Left lung (tissue), 10 donors: ENCODE data around the gene FAM89B. TPM values are rescaled to one million over a fixed set of nuclear protein-coding genes. Genes with fewer than 3 reads are reported as not detected.

Experiments used
- ATAC-seq: fragments of 200-7000 bp; cut with Tn5 transposase; one replicate; pipeline ENCODE4 v1.9.1; 2020; ENCODE audit warnings: moderate library complexity
- DNase-seq, 4 donors: peaks; one replicate each; pipeline ENCODE4 v3.0.0-alpha.2; 2013 to 2020
- H3K27ac ChIP-seq, 2 donors: fragments of 200-600 bp; sonication (generic) in 1 of 2; one replicate each; pipeline versions ENCODE4 v1.5.0 to v1.8.0; 2020 to 2021
- H3K27me3 ChIP-seq, 2 donors: fragments of 200-600 bp; sonication (generic) in 1 of 2; one replicate each; pipeline versions ENCODE4 v1.5.0 to v1.8.0; 2020 to 2021
- H3K36me3 ChIP-seq, 2 donors: fragments of 200-600 bp; sonication (generic) in 1 of 2; one replicate each; pipeline versions ENCODE4 v1.5.0 to v1.8.0; 2020 to 2021
- H3K4me1 ChIP-seq, 2 donors: fragments of 200-600 bp; one replicate each; pipeline ENCODE4 v1.8.0; 2021
- H3K4me3 ChIP-seq, 2 donors: fragments of 200-600 bp; sonication (generic) in 1 of 2; one replicate each; pipeline versions ENCODE4 v1.5.0 to v1.8.0; 2020 to 2021; ENCODE audit warnings: mild to moderate bottlenecking in 1 of 2
- H3K9me3 ChIP-seq, 2 donors: fragments of 200-600 bp; sonication (generic) in 1 of 2; one replicate each; pipeline versions ENCODE4 v1.5.0 to v1.8.0; 2020 to 2021
- intact Hi-C, 2 donors: fragments of 100-400 bp; cut with DNase I; formaldehyde crosslinking; loops; one replicate each; pipeline versions ENCODE4 v1.11.2 to v1.14.2; 2022
- polyA plus RNA-seq, 6 donors: library from polyadenylated mRNA; unstranded; fragments of 120-200 nt; gene quantifications; one replicate each; pipeline ENCODE4 v1.2.1, GENCODE V29; 2013; ENCODE audit not compliant: insufficient read length in 6 of 6
- total RNA-seq, 2 donors: library from RNA; stranded (reverse); fragmentation: NEBNext Ultra II Directional; extraction: Animal tissue kit (Norgen Biotek cat#: 25700); gene quantifications; one replicate each; pipeline ENCODE4 v1.2.1, GENCODE V29; 2021
- TF ChIP-seq, protein P1 (sequence below), 2 donors: fragments of 200-600 bp; sonication (generic) in 1 of 2; IDR thresholded peaks; one replicate each; pipeline versions ENCODE4 v1.5.0 to v1.8.0; 2021; ENCODE audit warnings: antibody characterized with exemption in 2 of 2
- donor health status: DM: no; HTN: yes; CAD: no.
- donor health status: DM: no; HTN: no; CAD: no.

The FAM89B gene
- total and polyA plus RNA-seq, 8 donors: 20.7 to 57.5 (median 34.9) TPM

GRCh38 chr11:65545853-65546216, 26.5 kb upstream of the FAM89B start:
- DNase-seq (no peak), ATAC-seq (no peak)
- Histone ChIP-seq H3K9me3 (no peaks in the 10 kb centered on the region), H3K4me1 (peaks cover 13 to 30% of the 10 kb centered on the region in 2 donors), H3K4me3 (peak overlapping the region in 1 of 2 donors; percentile 53), H3K27me3 (no peaks in the 10 kb centered on the region), H3K36me3 (no peaks in the 10 kb centered on the region), H3K27ac (peak overlapping the region; percentile 48 to 61)
- TF ChIP-seq, protein P1, sequence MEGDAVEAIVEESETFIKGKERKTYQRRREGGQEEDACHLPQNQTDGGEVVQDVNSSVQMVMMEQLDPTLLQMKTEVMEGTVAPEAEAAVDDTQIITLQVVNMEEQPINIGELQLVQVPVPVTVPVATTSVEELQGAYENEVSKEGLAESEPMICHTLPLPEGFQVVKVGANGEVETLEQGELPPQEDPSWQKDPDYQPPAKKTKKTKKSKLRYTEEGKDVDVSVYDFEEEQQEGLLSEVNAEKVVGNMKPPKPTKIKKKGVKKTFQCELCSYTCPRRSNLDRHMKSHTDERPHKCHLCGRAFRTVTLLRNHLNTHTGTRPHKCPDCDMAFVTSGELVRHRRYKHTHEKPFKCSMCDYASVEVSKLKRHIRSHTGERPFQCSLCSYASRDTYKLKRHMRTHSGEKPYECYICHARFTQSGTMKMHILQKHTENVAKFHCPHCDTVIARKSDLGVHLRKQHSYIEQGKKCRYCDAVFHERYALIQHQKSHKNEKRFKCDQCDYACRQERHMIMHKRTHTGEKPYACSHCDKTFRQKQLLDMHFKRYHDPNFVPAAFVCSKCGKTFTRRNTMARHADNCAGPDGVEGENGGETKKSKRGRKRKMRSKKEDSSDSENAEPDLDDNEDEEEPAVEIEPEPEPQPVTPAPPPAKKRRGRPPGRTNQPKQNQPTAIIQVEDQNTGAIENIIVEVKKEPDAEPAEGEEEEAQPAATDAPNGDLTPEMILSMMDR (IDR thresholded peaks at IDR 0.05): no peak
- intact Hi-C loops: loop anchor here in 1 of 2 donors (10.0 kb wide), 1 partner anchor 49 kb away; the partner anchor contains the start of gene KCNK7

GRCh38 chr11:65546217-65546958, 25.9 kb upstream of the FAM89B start:
- intact Hi-C loops: loop anchor here in 1 of 2 donors (10.0 kb wide), 1 partner anchor 48 kb away; the partner anchor contains the start of gene KCNK7
- ATAC-seq (peak; percentile 93), DNase-seq (peak in 3 of 4 donors; percentile 74 to 100 (median 95))
- no peaks in the 10 kb centered on the region for H3K9me3 ChIP-seq
- no peaks in the 10 kb centered on the region for H3K27me3 ChIP-seq
- peak overlapping the region; percentile 48 to 61 for H3K27ac ChIP-seq
- peaks cover 8 to 27% of the 10 kb centered on the region in 2 donors for H3K4me1 ChIP-seq
- peak overlapping the region; percentile 25 to 53 for H3K4me3 ChIP-seq
- no peaks in the 10 kb centered on the region for H3K36me3 ChIP-seq
- TF ChIP-seq, protein P1 (IDR thresholded peaks at IDR 0.05): no peak

GRCh38 chr11:65547446-65548125, 24.8 kb upstream of the FAM89B start:
- DNase-seq: no peak
- intact Hi-C loops: loop anchor here in 1 of 2 donors (10.0 kb wide), 1 partner anchor 47 kb away; the partner anchor contains the start of gene KCNK7
- Histone ChIP-seq H3K4me3 (no peak overlapping the region), H3K9me3 (no peaks in the 10 kb centered on the region), H3K4me1 (peaks cover 0 to 32% of the 10 kb centered on the region in 2 donors), H3K36me3 (no peaks in the 10 kb centered on the region), H3K27ac (no peak overlapping the region), H3K27me3 (no peaks in the 10 kb centered on the region)
- no peak for ATAC-seq
- TF ChIP-seq, protein P1 (IDR thresholded peaks at IDR 0.05): no peak

DNA sequence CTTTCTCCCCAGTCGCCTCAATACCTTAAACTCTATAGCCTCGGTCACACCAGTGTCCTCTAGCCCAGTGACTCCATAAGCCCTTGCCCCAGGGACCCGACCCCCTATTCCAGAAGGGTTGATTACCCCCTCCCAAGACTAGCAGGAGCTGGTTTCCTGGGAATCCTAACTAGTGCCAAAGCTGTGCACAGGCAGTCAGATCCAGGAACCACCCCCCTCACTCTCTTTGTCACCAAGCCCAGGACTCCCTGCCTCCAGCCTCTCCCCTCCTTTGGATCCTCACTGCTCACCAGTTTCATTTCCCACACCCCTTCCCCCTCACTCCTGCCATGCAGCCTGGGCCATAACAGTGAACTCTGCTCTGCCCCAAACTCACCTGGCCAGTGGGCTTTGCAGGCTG, 23.9 kb upstream of the FAM89B start:
- TF ChIP-seq, protein P1 (IDR thresholded peaks at IDR 0.05): no peak
- Histone ChIP-seq H3K4me1 (peaks cover 0 to 40% of the 10 kb centered on the region in 2 donors), H3K36me3 (no peaks in the 10 kb centered on the region), H3K9me3 (no peaks in the 10 kb centered on the region), H3K27me3 (no peaks in the 10 kb centered on the region), H3K4me3 (no peak overlapping the region), H3K27ac (no peak overlapping the region)
- intact Hi-C loops: loop anchor here in 1 of 2 donors (10.0 kb wide), 1 partner anchor 46 kb away; the partner anchor contains the start of gene KCNK7
- DNase-seq (no peak), ATAC-seq (no peak)

DNA sequence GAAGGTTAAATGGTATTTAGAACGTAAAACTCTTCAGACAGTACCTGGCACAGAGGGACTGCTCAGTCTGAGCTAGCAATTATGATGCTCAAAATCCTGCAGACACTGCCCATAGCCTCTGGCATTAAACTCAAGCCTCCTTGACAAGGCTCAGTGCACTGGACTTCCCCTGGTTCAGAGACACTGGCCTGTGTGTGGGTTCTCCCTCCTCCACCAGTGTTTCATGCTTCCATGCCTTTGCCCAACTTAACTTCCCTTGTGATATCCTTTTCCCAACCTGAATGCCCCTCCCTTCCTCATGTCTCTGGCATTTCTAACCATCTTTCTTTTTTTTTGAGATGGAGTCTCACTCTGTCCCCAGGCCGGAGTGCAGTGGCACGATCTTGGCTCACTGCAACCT, 23.2 kb upstream of the FAM89B start:
- ATAC-seq (no peak), DNase-seq (no peak)
- no peaks in the 10 kb centered on the region for H3K27me3 ChIP-seq
- no peaks in the 10 kb centered on the region for H3K36me3 ChIP-seq
- no peak overlapping the region for H3K27ac ChIP-seq
- intact Hi-C loops: loop anchor here in 1 of 2 donors (10.0 kb wide), 1 partner anchor 46 kb away; the partner anchor contains the start of gene KCNK7
- TF ChIP-seq, protein P1 (IDR thresholded peaks at IDR 0.05): no peak
- H3K4me3 ChIP-seq: no peak overlapping the region
- H3K9me3 ChIP-seq: no peaks in the 10 kb centered on the region
- H3K4me1 ChIP-seq: peaks cover 0 to 47% of the 10 kb centered on the region in 2 donors
